HEK293 (cell line): ENCODE data around the gene ATP8B4.

ENCODE experiments used
- CTCF ChIP-seq: fragments of 450-650 bp; formaldehyde crosslinking; IDR thresholded peaks from 2 replicates; pipeline ENCODE4 v1.5.1; 2016; ENCODE audit warnings: missing biosample characterization, missing genetic modification characterization
- KLF10 ChIP-seq: fragments of 450-650 bp; IDR thresholded peaks from 2 replicates; pipeline ENCODE4 v1.5.1; 2018; ENCODE audit warnings: missing biosample characterization, mild to moderate bottlenecking, missing genetic modification characterization
- PATZ1 ChIP-seq: fragments of 450-650 bp; formaldehyde crosslinking; IDR thresholded peaks from 2 replicates; pipeline ENCODE4 v1.5.1; 2016; ENCODE audit warnings: missing biosample characterization, missing genetic modification characterization
- PBX3 ChIP-seq: sonication (generic); formaldehyde crosslinking; IDR thresholded peaks from 2 replicates; pipeline ENCODE4 v1.8.1; 2022; ENCODE audit warnings: mild to moderate bottlenecking, moderate library complexity, missing genetic modification reagents
- PRDM10 ChIP-seq: fragments of 450-650 bp; formaldehyde crosslinking; IDR thresholded peaks from 2 replicates; pipeline ENCODE4 v1.5.1; 2016; ENCODE audit warnings: missing biosample characterization, missing genetic modification characterization
- REST ChIP-seq: fragments of 450-650 bp; formaldehyde crosslinking; IDR thresholded peaks from 2 replicates; pipeline ENCODE4 v1.5.1; 2016; ENCODE audit warnings: missing biosample characterization, missing genetic modification characterization
- YY1 ChIP-seq: fragments of 450-650 bp; formaldehyde crosslinking; IDR thresholded peaks from 2 replicates; pipeline ENCODE4 v1.5.1; 2018; ENCODE audit warnings: missing biosample characterization, missing genetic modification characterization
- ZBTB7A ChIP-seq: fragments of 450-650 bp; formaldehyde crosslinking; IDR thresholded peaks from 2 replicates; pipeline ENCODE4 v1.5.1; 2016; ENCODE audit warnings: low read depth, missing biosample characterization, missing genetic modification characterization
- ZNF274 ChIP-seq, 2 experiments: fragments of 200-500 bp in 1 of 2; fragments of 450-650 bp in 1 of 2; sonication (Bioruptor generic) in 1 of 2; formaldehyde crosslinking in 1 of 2; IDR thresholded peaks; 2 replicates each; pipeline versions ENCODE4 v1.5.1 to v1.6.1; 2014 to 2016; ENCODE audit warnings: borderline replicate concordance in 1 of 2, inconsistent platforms in 1 of 2, low read length in 1 of 2, missing biosample characterization in 1 of 2, missing genetic modification characterization in 1 of 2
- ZNF280D ChIP-seq: fragments of 450-650 bp; formaldehyde crosslinking; IDR thresholded peaks from 2 replicates; pipeline ENCODE4 v1.5.1; 2016; ENCODE audit warnings: missing biosample characterization, missing genetic modification characterization
- ZNF311 ChIP-seq: fragments of 450-650 bp; formaldehyde crosslinking; IDR thresholded peaks from 2 replicates; pipeline ENCODE4 v1.5.1; 2017; ENCODE audit warnings: missing biosample characterization, missing genetic modification characterization, borderline replicate concordance
- ZNF404 ChIP-seq: fragments of 450-650 bp; formaldehyde crosslinking; IDR thresholded peaks from 2 replicates; pipeline ENCODE4 v1.5.1; 2017; ENCODE audit warnings: missing biosample characterization, missing genetic modification characterization
- ZNF423 ChIP-seq: fragments of 450-650 bp; formaldehyde crosslinking; IDR thresholded peaks from 2 replicates; pipeline ENCODE4 v1.5.1; 2016; ENCODE audit warnings: missing biosample characterization, missing genetic modification characterization
- ZNF621 ChIP-seq: fragments of 450-650 bp; formaldehyde crosslinking; IDR thresholded peaks from 2 replicates; pipeline ENCODE4 v1.5.1; 2017; ENCODE audit warnings: missing biosample characterization, missing genetic modification characterization

GRCh38 chr15:50030456-50030855, 88.6 kb downstream of the ATP8B4 start:
- no peak for TF ChIP-seq CTCF (tag by site-specific recombination)
- TF ChIP-seq ZNF280D (tag by site-specific recombination) = no peak
- no peak for TF ChIP-seq ZNF621 (tag by site-specific recombination)
- no peak for TF ChIP-seq PATZ1
- no peak for TF ChIP-seq ZNF274 (IDR thresholded peaks at IDR 0.05; ENCODE audit: low read length)
- TF ChIP-seq ZNF274 (tag by site-specific recombination; IDR thresholded peaks at IDR 0.05; ENCODE audit: borderline replicate concordance) = no peak
- TF ChIP-seq ZNF423 (tag by site-specific recombination) = no peak
- no peak for TF ChIP-seq PBX3 (CRISPR knock-in tag)
- no peak for TF ChIP-seq KLF10 (tag by site-specific recombination)
- no peak for TF ChIP-seq PRDM10 (tag by site-specific recombination)
- TF ChIP-seq YY1 (tag by site-specific recombination) = no peak
- TF ChIP-seq ZNF404 = no peak
- TF ChIP-seq REST = no peak
- TF ChIP-seq ZBTB7A (tag by site-specific recombination) = no peak
- TF ChIP-seq ZNF311 (tag by site-specific recombination) = no peak
